ENCODE results near the gene SPATA1.
"Not testable (repeated sequence)": the region's sequence is repeated elsewhere in the genome, so short reads cannot be mapped to it uniquely, and the experiment has no call there.

SPATA1 gene, protein sequence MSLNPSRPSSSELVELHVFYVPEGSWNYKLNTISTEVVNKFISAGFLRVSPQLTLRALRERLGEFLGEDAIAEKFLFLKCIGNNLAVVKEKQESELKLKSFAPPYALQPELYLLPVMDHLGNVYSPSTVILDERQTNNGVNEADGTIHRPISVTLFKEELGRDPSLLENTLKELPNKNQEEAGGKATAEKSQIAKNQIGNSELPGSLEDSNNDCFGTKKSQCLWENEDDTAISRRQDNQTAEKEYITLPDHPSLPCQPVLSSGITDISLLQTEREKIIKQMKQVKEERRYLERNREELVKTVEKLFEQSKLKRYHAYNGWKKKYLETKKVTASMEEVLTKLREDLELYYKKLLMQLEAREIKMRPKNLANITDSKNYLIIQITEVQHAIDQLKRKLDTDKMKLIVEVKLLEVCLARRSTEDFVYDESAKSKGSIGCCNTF

GRCh38 chr1:84506002-84506728 lies at the start of gene SPATA1, which contains the start of gene GNG5:
SPATA1 (plus strand) TSS chr1:84506386; CDS start chr1:84516360, 9,974 bp downstream.
GNG5 (minus strand) TSS chr1:84506581; CDS start chr1:84506091, 490 bp downstream.
- DNase-seq, result peak; percentile 99

DNA sequence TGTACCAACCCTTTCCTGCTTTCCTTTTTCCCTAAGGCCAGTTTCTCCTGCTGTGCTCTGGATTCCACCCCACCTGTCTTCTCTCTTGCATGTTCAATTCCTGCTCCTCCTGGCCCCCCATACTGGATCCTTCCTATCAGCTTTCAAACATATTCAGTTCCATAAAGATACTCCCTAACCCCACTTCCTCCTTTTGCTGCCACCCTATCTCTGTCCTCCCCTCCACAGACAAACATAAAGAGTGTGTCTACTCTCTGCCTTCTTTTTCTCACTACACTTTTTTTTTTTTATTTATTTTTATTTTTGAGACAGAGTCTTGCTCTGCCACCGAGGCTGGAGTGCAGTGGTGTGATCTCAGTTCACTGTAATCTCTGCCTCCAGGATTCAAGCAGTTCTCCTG lies 44.1 kb upstream of the SPATA1 start:
- no peak for DNase-seq

DNA sequence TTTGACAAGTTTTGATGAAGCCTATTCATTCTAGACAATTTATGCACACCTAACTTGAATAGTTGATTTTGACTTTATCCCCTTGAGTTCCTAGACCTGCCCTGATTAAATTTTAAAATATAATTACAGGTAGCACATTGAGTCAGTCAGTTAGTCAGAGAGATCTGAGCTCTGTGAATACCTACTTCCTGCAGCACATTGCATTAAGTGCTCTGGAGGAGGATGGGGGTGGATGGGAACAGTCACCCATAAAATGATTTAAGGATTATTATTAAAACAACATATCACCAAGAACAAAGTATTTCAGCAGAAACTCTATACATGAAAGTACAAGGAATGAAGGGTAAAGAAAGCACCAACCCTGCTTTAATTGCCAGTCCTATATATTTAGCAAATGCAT lies 38.9 kb upstream of the SPATA1 start:
- no peak for DNase-seq

GRCh38 chr1:84476225-84476624 lies 30.0 kb upstream of the SPATA1 start:
- DNase-seq, result no peak

GRCh38 chr1:84478876-84479868 lies 27.0 kb upstream of the SPATA1 start, which contains the start of gene RPF1:
RPF1 (plus strand) TSS chr1:84479266; CDS start chr1:84479282, 16 bp downstream.
- DNase-seq, result peak; percentile 93

GRCh38 chr1:84479998-84480397 lies 26.2 kb upstream of the SPATA1 start:
- no peak for DNase-seq

GRCh38 chr1:84480650-84481049 lies 25.5 kb upstream of the SPATA1 start:
- no peak for DNase-seq

- DNase-seq, result no peak
Measured at GRCh38 chr1:84481317-84481716, 24.9 kb upstream of the SPATA1 start.

- no peak for DNase-seq
Measured at GRCh38 chr1:84488107-84488506, 18.1 kb upstream of the SPATA1 start.

DNA sequence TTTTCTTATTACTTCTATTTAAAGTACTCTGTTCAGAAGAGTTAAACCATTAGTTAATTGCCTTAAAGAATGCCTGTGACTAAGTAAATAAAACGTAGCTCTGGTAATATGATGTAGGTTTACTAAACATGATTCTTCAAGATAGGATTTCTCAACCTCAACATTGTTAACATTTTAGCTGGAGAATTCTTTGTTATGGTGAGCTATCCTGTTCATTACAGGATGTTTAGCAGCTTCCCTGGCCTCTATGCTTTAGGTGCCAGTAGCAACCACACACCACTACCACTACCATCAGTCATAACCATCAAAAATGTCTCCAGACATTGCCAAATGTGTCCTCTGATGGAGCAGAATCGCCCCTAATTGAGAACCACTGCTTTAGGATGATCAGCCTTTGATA lies 16.4 kb upstream of the SPATA1 start:
- DNase-seq, result no peak

DNA sequence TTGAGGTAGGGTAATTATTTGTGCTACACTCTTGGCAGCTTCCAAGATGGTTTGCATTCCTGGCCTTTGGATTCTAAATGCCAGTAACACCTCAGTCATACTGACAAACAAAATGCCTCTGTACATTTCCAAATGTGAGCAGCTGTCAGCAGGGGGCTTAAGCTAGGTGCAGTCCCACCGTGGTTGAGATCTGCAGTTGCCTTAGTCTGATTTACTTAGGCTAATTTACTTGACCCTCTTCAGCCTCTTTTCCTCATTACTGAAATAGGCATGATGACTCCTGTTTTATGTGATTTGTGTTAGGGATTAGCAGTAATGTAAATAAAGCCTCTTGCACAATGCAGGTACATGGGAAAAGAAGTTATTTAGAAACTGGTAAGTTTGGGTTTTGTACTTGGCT lies 13.5 kb upstream of the SPATA1 start:
- DNase-seq, result peak; percentile 89

DNA sequence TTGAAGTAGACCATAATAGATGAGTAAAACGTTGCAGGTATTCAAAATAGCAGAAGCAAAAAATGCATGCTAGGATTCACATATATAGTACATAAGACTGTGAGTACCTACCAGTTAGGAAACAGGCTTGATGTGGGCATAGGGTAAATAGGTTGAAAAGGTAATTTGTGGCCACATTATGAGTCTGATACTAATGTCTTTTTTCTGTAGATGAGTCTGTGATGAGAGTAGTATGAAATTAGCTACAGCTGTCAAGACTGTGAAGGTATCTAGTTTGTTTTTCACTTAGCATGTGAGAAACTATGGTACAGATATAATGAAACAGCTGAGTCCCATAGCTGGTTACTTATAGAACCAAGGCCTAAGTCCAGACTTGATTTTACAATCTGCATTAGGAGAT lies 12.4 kb upstream of the SPATA1 start:
- DNase-seq, result no peak

- no peak for DNase-seq
Measured at GRCh38 chr1:84496498-84496897, 9.7 kb upstream of the SPATA1 start.

DNA sequence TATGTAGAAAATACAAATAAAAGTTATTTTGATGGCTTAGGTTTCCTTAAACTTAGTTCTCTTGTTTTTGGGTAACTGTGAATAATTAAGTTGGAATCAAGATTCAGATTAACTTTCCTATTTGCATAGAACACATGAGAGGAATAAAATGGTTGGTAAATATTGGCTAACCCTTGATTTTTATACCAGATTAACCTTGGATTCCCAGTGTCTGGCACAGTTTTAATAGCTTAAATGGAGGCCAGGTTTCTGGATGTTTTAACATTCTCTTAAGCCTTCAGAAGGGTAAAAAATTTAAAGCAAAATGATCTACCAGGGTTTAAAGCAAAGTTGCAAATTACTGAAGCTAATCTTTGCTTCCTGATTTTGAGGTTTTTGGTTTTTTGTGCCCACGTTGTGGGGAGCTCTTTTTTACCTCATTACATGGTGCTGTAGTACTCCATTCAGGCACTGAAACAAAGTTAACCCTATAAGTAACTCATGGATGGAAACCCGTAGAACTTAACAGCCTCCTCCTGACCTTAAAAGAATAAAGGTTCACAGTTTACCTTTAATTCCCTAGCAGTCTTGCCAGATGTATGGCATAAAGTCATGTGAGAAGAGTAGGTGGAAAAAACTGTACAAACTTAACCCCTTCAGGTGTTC lies 8.4 kb upstream of the SPATA1 start:
- DNase-seq, result no peak

GRCh38 chr1:84502927-84503326 lies 3.3 kb upstream of the SPATA1 start:
- peak; percentile 29 for DNase-seq

- DNase-seq, result peak; percentile 28
Measured at GRCh38 chr1:84504580-84505492, 1.4 kb upstream of the SPATA1 start.

- DNase-seq, result peak; percentile 83
Measured at GRCh38 chr1:84505493-84506001, 639 bp upstream of the SPATA1 start.

DNA sequence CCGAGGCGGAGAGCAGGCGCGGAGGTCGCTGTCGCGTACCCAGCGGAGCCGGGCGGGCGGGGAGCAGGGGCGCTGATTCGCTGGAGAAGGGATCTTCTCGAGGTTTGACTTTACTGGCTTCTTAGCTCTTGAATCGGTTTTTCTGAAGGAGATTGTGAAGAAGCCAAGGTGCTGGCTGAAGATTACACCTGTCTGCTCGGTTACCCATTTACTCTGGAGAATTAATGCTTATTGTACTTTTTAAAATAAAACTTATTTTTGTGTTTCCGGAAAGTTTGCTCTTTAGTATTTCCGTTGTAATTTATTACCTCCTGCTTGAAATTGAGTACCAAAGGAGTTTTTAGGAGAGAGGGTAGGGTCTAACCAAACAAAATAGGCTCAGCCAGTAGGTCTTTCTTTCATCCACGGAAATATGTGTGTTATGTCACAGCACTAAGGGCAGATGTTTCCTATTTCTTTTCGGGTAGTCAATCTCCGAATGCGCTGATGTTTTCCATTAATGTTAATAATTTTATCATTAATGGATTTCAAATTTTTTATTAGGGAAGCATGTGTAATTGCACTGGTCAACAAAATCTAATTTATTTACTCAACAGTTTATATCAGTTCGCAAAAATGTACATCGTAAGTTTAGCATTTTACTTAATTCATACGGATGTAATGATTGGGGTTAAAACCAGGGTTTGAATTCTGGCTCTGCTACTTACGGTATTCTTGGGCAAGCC lies 705 bp downstream of the SPATA1 start:
- DNase-seq, result peak; percentile 91

DNA sequence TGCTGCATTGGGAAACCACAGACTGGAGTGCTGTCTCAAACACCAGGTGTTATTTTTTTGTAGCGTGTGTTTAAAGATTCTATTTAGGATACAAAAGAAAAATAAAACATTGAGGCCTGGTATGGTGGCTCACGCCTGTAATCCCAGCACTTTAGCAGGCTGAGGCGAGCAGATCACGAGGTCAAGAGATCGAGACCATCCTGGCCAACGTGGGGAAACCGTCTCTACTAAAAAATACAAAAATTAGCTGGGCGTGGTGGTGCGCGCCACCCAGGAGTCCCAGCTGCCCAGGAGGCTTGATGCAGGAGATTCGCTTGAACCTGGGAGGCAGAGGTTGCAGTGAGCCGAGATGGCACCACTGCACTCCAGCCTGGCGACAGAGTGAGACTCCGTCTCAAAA lies 1.7 kb downstream of the SPATA1 start:
- DNase-seq, result not testable (repeated sequence)

GRCh38 chr1:84508510-84508909 lies 2.3 kb downstream of the SPATA1 start:
- no peak for DNase-seq

Measured in NCI-H82 (cell line).